Transverse colon (tissue), 4 donors: ENCODE data around the gene EVI5L. TPM values are rescaled to one million over a fixed set of nuclear protein-coding genes. Genes with fewer than 3 reads are reported as not detected.
"Not testable (repeated sequence)": the region's sequence is repeated elsewhere in the genome, so short reads cannot be mapped to it uniquely, and the experiment has no call there.

Experiments
- DNase-seq: peaks from one replicate; pipeline ENCODE4 v3.0.0-alpha.2; 2019
- H3K27ac ChIP-seq, 4 donors: fragments of 200-600 bp; sonication (generic); 2 replicates each; pipeline ENCODE4 v1.5.1; 2016 to 2018; ENCODE audit warnings: inconsistent platforms in 4 of 4
- H3K27me3 ChIP-seq: fragments of 200-600 bp; sonication (generic); 2 replicates; pipeline ENCODE4 v1.5.1; 2017; ENCODE audit warnings: inconsistent platforms
- H3K36me3 ChIP-seq, 4 donors: fragments of 200-600 bp; sonication (generic); 2 replicates each; pipeline ENCODE4 v1.5.1; 2017 to 2019; ENCODE audit warnings: inconsistent platforms in 4 of 4
- H3K4me1 ChIP-seq, 4 donors: fragments of 200-600 bp; sonication (generic); 2 replicates each; pipeline ENCODE4 v1.5.1; 2017 to 2020; ENCODE audit warnings: inconsistent platforms in 4 of 4
- H3K4me3 ChIP-seq, 4 donors: fragments of 200-600 bp; sonication (generic); 1 replicate in 1 of 4; 2 replicates in 3 of 4; pipeline versions ENCODE4 v1.5.1 to v1.6.1; 2017 to 2019; ENCODE audit warnings: inconsistent platforms in 4 of 4
- H3K9me3 ChIP-seq, 2 donors: fragments of 200-600 bp; sonication (generic); 2 replicates each; pipeline ENCODE4 v1.5.1; 2017 to 2019; ENCODE audit warnings: inconsistent platforms in 2 of 2
- EP300 ChIP-seq: sonication (generic); formaldehyde crosslinking; IDR thresholded peaks from one replicate; pipeline ENCODE4 v1.6.1; 2017; ENCODE audit warnings: antibody characterized with exemption, low read depth
- POLR2A ChIP-seq: fragments of 450-650 bp; IDR thresholded peaks from one replicate; pipeline ENCODE4 v1.6.1; 2016; ENCODE audit warnings: antibody characterized with exemption, mild to moderate bottlenecking, moderate library complexity
- POLR2AphosphoS5 ChIP-seq, 3 donors: sonication (generic); formaldehyde crosslinking; IDR thresholded peaks; one replicate each; pipeline ENCODE4 v1.6.1; 2016; ENCODE audit warnings: antibody characterized with exemption in 3 of 3
- WGBS, 2 donors: methylation state at CpG; one replicate each; pipeline ENCODE4 v1.1.5; 2018; ENCODE audit warnings: low coverage in 1 of 2; 5-methylcytosine and 5-hydroxymethylcytosine counted together
- in situ Hi-C, 4 donors: fragments of 200-750 bp; cut with MboI; loops; one replicate each; pipeline versions ENCODE4 v1.15.0 to v1.15.1; 2017; ENCODE audit warnings: low sequenced_read_pairs in 3 of 4, low pct_ligation_motif_present in 1 of 4, low pct_unique_long_range_greater_than_20kb in 1 of 4
- intact Hi-C: fragments of 100-400 bp; cut with DNase I; formaldehyde crosslinking; loops from one replicate; pipeline ENCODE4 v1.15.1; 2023; ENCODE audit warnings: low total_unique reads
- total RNA-seq, 4 donors: library from RNA; depleted of rRNA; stranded (reverse); fragments of >200 nt; gene quantifications; one replicate each; pipeline ENCODE4 v1.1.0, GENCODE V29; 2016
- TF ChIP-seq, protein P1 (sequence below), 5 experiments: fragments of 200-600 bp in 3 of 5; fragments of 450-650 bp in 2 of 5; sonication (generic) in 3 of 5; IDR thresholded peaks; 1 replicate in 2 of 5; 2 replicates in 3 of 5; pipeline ENCODE4 v1.5.1; 2016 to 2017; ENCODE audit warnings: antibody characterized with exemption in 5 of 5, inconsistent platforms in 3 of 5, mild to moderate bottlenecking in 2 of 5, moderate library complexity in 1 of 5

The EVI5L gene
- total RNA-seq, 4 donors from 2014 or later = 8.5 to 65.8 (median 15.0) TPM

DNA sequence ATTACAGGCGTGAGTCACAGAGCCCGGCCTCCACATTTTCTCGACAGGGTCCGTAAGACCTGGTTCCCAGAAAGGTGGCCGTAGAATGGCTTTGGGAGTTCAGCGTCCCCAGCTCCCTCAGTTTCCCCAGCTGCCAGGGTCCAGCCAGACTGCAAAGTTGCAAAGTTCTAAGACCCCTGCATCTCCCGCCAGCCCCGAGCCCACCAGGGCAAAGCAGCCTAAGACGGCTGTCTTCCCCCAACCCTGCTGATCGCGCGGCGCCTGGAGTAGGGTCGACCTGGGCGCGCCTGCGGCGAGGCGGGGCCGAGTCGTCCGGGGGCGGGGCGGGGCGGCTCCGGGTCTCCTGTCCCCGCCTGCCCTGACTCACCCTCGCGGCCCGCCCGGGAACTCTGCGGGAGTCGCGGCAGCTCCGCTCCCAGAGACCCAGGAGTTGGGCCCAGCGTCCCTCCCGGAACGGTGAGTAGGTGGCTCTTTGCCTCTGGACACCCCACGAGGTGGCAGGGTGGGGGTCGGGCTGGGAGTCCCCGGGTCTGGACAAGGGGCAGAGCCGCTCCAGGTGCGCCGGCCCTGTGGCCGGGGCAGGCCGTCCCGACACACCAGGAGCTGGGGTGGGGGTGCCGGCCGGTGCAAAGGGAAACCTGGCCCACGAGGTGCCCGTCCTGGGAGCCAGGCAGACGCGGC is 58.3 kb downstream of the EVI5L start, which contains the start of gene LRRC8E:
Gene LRRC8E (plus strand): TSS at position 366 of the 681 bp plus-strand sequence. CDS start 7,094 bp downstream, outside the sequence.
- H3K4me1 ChIP-seq = peaks cover 0 to 11% (median 9%) of the 10 kb centered on the region in 4 donors
- H3K36me3 ChIP-seq = no peaks in the 10 kb centered on the region
- H3K27me3 ChIP-seq = peaks cover 38% of the 10 kb centered on the region
- TF ChIP-seq POLR2AphosphoS5 (IDR thresholded peaks at IDR 0.05) = no peak
- peak; percentile 30 for TF ChIP-seq POLR2A
- no peaks in the 10 kb centered on the region for H3K9me3 ChIP-seq
- in situ Hi-C loops = no loop called here
- intact Hi-C loops = no loop called here
- DNase-seq = peak; percentile 79
- H3K4me3 ChIP-seq = peak within 1 kb of the TSS in 3 of 4 donors; percentile 36 to 48 (median 43)
- H3K27ac ChIP-seq = peak within 1 kb of the TSS in 1 of 4 donors; percentile 29
- 11% methylated on average over 50 of the region's 53 CpGs; no CpG with 5 or more reads in 1 of the 2 donors for WGBS, 2 donors

GRCh38 chr19:7888826-7889217 is 58.8 kb downstream of the EVI5L start:
- H3K36me3 ChIP-seq = no peaks in the 10 kb centered on the region
- in situ Hi-C loops = no loop called here
- H3K9me3 ChIP-seq = no peaks in the 10 kb centered on the region
- intact Hi-C loops = no loop called here
- peak overlapping the region in 1 of 4 donors; percentile 29 for H3K27ac ChIP-seq
- H3K4me3 ChIP-seq = peak overlapping the region in 3 of 4 donors; percentile 36 to 48 (median 43)
- TF ChIP-seq POLR2AphosphoS5 (IDR thresholded peaks at IDR 0.05) (no peak), EP300 (no peak), POLR2A (no peak)
- TF ChIP-seq, protein P1, sequence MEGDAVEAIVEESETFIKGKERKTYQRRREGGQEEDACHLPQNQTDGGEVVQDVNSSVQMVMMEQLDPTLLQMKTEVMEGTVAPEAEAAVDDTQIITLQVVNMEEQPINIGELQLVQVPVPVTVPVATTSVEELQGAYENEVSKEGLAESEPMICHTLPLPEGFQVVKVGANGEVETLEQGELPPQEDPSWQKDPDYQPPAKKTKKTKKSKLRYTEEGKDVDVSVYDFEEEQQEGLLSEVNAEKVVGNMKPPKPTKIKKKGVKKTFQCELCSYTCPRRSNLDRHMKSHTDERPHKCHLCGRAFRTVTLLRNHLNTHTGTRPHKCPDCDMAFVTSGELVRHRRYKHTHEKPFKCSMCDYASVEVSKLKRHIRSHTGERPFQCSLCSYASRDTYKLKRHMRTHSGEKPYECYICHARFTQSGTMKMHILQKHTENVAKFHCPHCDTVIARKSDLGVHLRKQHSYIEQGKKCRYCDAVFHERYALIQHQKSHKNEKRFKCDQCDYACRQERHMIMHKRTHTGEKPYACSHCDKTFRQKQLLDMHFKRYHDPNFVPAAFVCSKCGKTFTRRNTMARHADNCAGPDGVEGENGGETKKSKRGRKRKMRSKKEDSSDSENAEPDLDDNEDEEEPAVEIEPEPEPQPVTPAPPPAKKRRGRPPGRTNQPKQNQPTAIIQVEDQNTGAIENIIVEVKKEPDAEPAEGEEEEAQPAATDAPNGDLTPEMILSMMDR (IDR thresholded peaks at IDR 0.05) = no peak
- peaks cover 0 to 11% (median 9%) of the 10 kb centered on the region in 4 donors for H3K4me1 ChIP-seq
- peak; percentile 8 for DNase-seq
- WGBS, 2 donors = 70% methylated on average over 8 of the region's 8 CpGs; no CpG with 5 or more reads in 1 of the 2 donors
- peaks cover 38% of the 10 kb centered on the region for H3K27me3 ChIP-seq

DNA sequence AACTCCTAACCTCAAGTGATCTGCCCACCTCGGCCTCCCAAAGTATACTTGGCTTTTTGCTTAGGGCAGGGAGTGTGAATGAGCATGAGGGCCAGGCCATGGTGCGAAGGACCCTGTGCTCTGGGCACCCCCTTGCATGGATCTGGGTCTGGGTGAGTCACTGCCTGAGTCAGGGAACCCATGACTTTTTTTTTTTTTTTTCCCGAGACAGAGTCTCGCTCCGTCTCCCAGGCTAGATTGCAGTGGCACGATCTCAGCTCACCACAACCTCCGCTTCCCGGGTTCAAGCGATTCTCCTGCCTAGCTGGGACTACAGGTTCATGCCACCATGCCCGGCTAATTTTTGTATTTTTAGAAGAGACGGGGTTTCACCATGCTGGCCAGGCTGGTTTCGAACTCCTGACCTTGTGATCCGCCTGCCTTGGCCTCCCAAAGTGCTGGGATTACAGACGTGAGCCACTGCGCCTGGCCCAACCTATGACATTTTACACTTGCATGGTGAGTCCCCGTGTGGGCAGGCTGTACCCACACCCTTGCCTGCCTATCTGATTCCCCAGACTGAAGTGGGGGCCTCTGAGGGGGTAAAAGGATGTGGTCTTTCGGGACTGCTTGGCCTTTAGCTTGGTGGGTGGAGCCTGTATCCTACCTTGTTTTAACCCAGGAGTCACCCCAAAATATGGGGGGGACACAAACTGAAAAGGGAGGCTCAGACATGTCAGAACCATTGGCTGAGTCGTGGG is 63.5 kb downstream of the EVI5L start:
- 87 to 97% methylated on average over 6 to 18 of the region's 18 CpGs for WGBS, 2 donors
- H3K9me3 ChIP-seq, DNase-seq, H3K36me3 ChIP-seq, H3K27ac ChIP-seq, intact Hi-C loops, H3K4me3 ChIP-seq, in situ Hi-C loops: not testable (repeated sequence)
- H3K4me1 ChIP-seq = peaks cover 0 to 11% (median 5%) of the 10 kb centered on the region in 4 donors
- H3K27me3 ChIP-seq = peaks cover 14% of the 10 kb centered on the region

DNA sequence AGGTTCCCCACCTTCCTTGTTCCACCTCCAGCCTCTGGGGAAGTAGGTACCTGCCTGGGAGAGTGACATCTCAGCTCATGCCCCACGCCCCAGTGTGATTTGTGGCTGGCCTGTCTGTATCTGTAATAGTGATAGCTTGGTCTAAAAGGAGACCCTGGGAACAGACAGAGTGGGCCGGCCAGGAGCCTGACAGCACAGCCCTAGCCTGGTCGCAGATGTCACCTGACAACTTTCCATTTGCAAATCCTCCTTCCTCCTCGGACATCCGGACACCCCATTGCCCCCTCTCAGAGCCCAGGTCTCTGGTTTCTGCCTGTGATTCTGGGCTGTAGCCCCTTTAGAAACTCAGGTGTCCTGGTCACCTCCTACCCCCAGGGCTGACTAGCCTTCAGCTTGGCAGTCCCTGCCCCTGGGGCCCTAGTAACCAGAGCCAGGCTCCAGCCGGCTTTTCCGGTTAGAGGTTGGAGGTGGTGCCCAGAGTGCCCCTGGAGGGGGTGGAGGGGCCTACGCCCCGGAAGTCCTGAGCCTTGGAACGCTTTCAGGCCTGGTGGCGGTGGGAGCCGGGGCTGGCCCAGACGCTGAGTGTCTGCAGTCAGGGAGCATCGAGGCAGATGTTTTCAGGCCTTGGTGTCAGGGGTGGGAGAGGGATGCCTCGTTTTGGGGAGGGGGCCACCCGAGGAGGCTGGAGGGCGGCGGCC is 64.7 kb downstream of the EVI5L start:
- TF ChIP-seq POLR2AphosphoS5 (IDR thresholded peaks at IDR 0.05) (no peak), POLR2A (peak; percentile 6)
- no peaks in the 10 kb centered on the region for H3K9me3 ChIP-seq
- DNase-seq = peak; percentile 43
- H3K27ac ChIP-seq = no peak overlapping the region
- in situ Hi-C loops = no loop called here
- H3K4me3 ChIP-seq = no peak overlapping the region
- peaks cover 3% of the 10 kb centered on the region for H3K27me3 ChIP-seq
- 49 to 60% methylated on average over 2 to 18 of the region's 18 CpGs for WGBS, 2 donors
- no peaks in the 10 kb centered on the region for H3K36me3 ChIP-seq
- intact Hi-C loops = loop anchor here (5.0 kb wide), 1 partner anchor 1438 kb away; no protein-coding TSS in a partner anchor
- H3K4me1 ChIP-seq = peaks cover 0 to 6% (median 3%) of the 10 kb centered on the region in 4 donors

DNA sequence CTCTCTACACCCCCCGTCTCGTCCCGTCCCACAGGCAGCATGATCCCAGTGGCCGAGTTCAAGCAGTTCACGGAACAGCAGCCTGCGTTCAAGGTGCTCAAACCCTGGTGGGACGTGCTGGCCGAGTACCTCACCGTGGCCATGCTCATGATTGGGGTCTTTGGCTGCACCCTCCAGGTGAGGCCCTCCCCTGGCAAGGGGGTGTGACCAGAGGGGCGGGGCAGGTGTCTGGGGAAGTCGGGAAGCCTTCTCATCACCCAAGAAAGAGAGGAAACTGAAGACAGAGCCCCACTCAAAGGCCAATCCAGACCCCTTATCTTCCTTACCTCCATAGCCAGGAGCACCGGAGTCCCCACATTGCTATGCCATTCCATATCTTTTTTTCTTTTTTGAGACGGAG is 65.5 kb downstream of the EVI5L start:
- WGBS, 2 donors = 84% methylated on average over 13 of the region's 13 CpGs; no CpG with 5 or more reads in 1 of the 2 donors
- intact Hi-C loops = loop anchor here (5.0 kb wide), 1 partner anchor 1437 kb away; no protein-coding TSS in a partner anchor
- no peak overlapping the region for H3K27ac ChIP-seq
- no peaks in the 10 kb centered on the region for H3K36me3 ChIP-seq
- in situ Hi-C loops = no loop called here
- no peak overlapping the region for H3K4me3 ChIP-seq
- H3K9me3 ChIP-seq = no peaks in the 10 kb centered on the region
- TF ChIP-seq POLR2AphosphoS5 (IDR thresholded peaks at IDR 0.05) = no peak
- TF ChIP-seq EP300 = no peak
- TF ChIP-seq, protein P1 (IDR thresholded peaks at IDR 0.05) = no peak
- no peak for TF ChIP-seq POLR2A
- H3K4me1 ChIP-seq = peaks cover 0 to 6% (median 3%) of the 10 kb centered on the region in 4 donors
- H3K27me3 ChIP-seq = no peaks in the 10 kb centered on the region
- peak; percentile 6 for DNase-seq
